ENCODE measurements around the gene TAF4.

DNA sequence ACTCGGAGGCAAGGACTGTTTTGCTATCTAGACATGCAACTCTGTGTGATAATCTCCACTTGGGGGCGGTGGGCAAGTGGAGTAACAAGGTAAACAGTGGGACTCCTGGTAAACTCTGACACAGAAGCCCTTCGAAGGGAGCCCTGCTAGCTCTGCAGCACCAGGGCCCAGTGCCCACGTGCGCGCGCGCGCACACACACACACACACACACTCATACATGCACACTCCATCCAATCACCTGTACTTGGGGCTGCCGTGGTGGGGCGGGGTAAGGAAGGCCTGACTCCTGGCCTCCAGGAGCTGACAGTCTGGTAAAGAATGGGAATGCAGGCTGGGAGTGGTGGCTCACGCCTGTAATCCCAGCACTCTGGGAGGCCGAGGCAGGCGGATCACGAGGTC is 36.4 kb downstream of the TAF4 start:
- TF ChIP-seq POLR2A (IDR thresholded peaks at IDR 0.05) (no peak), CTCF (IDR thresholded peaks at IDR 0.05) (no peak)
